Caco-2 (cell line): ENCODE data around the gene CCDC201. TPM values are rescaled to one million over a fixed set of nuclear protein-coding genes. Genes with fewer than 3 reads are reported as not detected.

Experiments used
- BruUV-seq: library from RNA; stranded (reverse); fragments of 400-500 nt; replicated peaks from 2 replicates; lab custom pipeline; 2021; lab: Mats Ljungman, UMichigan
- CTCF ChIA-PET: fragments of 300-600 bp; sonication (Branson Sonifier 250); formaldehyde crosslinking; loops from one replicate; lab custom pipeline; 2022; ENCODE audit warnings: antibody characterized with exemption; lab: Charles Lee
- POLR2A ChIA-PET: fragments of 300-600 bp; sonication (Branson Sonifier 250); formaldehyde crosslinking; loops from one replicate; lab custom pipeline; 2022; ENCODE audit warnings: antibody characterized with exemption; lab: Charles Lee
- DNase-seq, 2 experiments: peaks; one replicate each; pipeline versions ENCODE4 v3.0.0 to v3.0.0-alpha.2; 2020 to 2022
- H3K27me3 ChIP-seq: replicated peaks from 2 replicates; pipeline ENCODE4 v1.6.0; 2011; ENCODE audit warnings: low read length; ENCODE audit not compliant: control insufficient read depth, insufficient read depth
- H3K36me3 ChIP-seq: 2 replicates; pipeline ENCODE4 v1.5.1; 2011; ENCODE audit warnings: low read length; ENCODE audit not compliant: control insufficient read depth, insufficient read depth
- H3K4me1 ChIP-seq: fragments of 250-450 bp; sonication (Bioruptor Pico); 2 replicates; pipeline ENCODE4 v1.5.1; 2020; ENCODE audit warnings: mild to moderate bottlenecking
- H3K4me3 ChIP-seq: 2 replicates; pipeline ENCODE4 v1.5.1; 2011; ENCODE audit warnings: low read depth, mild to moderate bottlenecking, control low read depth, low read length
- H3K9me3 ChIP-seq: fragments of 250-450 bp; sonication (Bioruptor Pico); 2 replicates; pipeline ENCODE4 v1.5.1; 2020; ENCODE audit warnings: mild to moderate bottlenecking, moderate library complexity
- H3K27ac Mint-ChIP-seq: one replicate; pipeline ENCODE4 v1.8.0; 2022; ENCODE audit warnings: mixed read lengths; ENCODE audit not compliant: unreplicated experiment
- H3K27me3 Mint-ChIP-seq: one replicate; pipeline ENCODE4 v1.8.0; 2022; ENCODE audit warnings: mixed read lengths; ENCODE audit not compliant: insufficient read depth, unreplicated experiment
- H3K36me3 Mint-ChIP-seq: one replicate; pipeline ENCODE4 v1.8.0; 2022; ENCODE audit warnings: mild to moderate bottlenecking, mixed read lengths; ENCODE audit not compliant: insufficient read depth, unreplicated experiment
- H3K4me1 Mint-ChIP-seq: one replicate; pipeline ENCODE4 v1.8.0; 2022; ENCODE audit warnings: low read depth, mixed read lengths; ENCODE audit not compliant: unreplicated experiment
- H3K4me3 Mint-ChIP-seq: one replicate; pipeline ENCODE4 v1.8.0; 2022; ENCODE audit warnings: mild to moderate bottlenecking, moderate library complexity, mixed read lengths; ENCODE audit not compliant: unreplicated experiment
- H3K9me3 Mint-ChIP-seq: one replicate; pipeline ENCODE4 v1.8.0; 2022; ENCODE audit warnings: mixed read lengths; ENCODE audit not compliant: unreplicated experiment
- CTCF ChIP-seq, 2 experiments: fragments of 200-600 bp in 1 of 2; IDR thresholded peaks; 1 replicate in 1 of 2; 2 replicates in 1 of 2; pipeline versions ENCODE4 v1.5.1 to v1.8.0; 2011 to 2022; ENCODE audit warnings: antibody characterized with exemption in 1 of 2, control low read depth in 1 of 2, inconsistent platforms in 1 of 2, low read depth in 1 of 2, low read length in 1 of 2, mild to moderate bottlenecking in 1 of 2, moderate library complexity in 1 of 2; ENCODE audit not compliant: insufficient read depth in 1 of 2, severe bottlenecking in 1 of 2, unreplicated experiment in 1 of 2
- intact Hi-C: fragments of 100-400 bp; cut with micrococcal nuclease; formaldehyde crosslinking; loops from one replicate; pipeline ENCODE4 v1.10.0; 2022; ENCODE audit not compliant: unreplicated experiment
- total RNA-seq: library from RNA; stranded (reverse); gene quantifications from 2 replicates; pipeline ENCODE4 v1.2.3, GENCODE V29; 2022

CCDC201 gene
- total RNA-seq, 1 experiment from 2014 or later, result not detected

GRCh38 chr7:45873355-45873754 lies 473 bp upstream of the CCDC201 start:
- Histone ChIP-seq H3K9me3 (no peaks in the 10 kb centered on the region), H3K36me3 (no peaks in the 10 kb centered on the region), H3K4me3 (no peak overlapping the region), H3K27me3 (no peaks in the 10 kb centered on the region), H3K4me1 (no peaks in the 10 kb centered on the region)
- H3K4me1 Mint-ChIP-seq, result no peaks in the 10 kb centered on the region
- no TSS peak for BruUV-seq
- H3K27ac Mint-ChIP-seq, result no peak overlapping the region
- no peak for TF ChIP-seq CTCF (IDR thresholded peaks at IDR 0.05; ENCODE audit: insufficient read depth in 1 of 2, low read depth in 1 of 2, low read length in 1 of 2, severe bottlenecking in 1 of 2, unreplicated experiment in 1 of 2)
- no peaks in the 10 kb centered on the region for H3K9me3 Mint-ChIP-seq
- CTCF ChIA-PET, result no interaction called here
- POLR2A ChIA-PET, result no interaction called here
- no peak for DNase-seq
- no peak overlapping the region for H3K4me3 Mint-ChIP-seq
- H3K27me3 Mint-ChIP-seq, result peaks cover 6% of the 10 kb centered on the region
- intact Hi-C loops, result loop anchor here (2.0 kb wide), 1 partner anchor 479 kb away; no protein-coding TSS in a partner anchor
- no peaks in the 10 kb centered on the region for H3K36me3 Mint-ChIP-seq

- Mint-ChIP-seq H3K4me1 (no peaks in the 10 kb centered on the region), H3K4me3 (no peak overlapping the region), H3K9me3 (no peaks in the 10 kb centered on the region), H3K36me3 (no peaks in the 10 kb centered on the region), H3K27ac (no peak overlapping the region), H3K27me3 (peaks cover 6% of the 10 kb centered on the region)
- TF ChIP-seq CTCF (IDR thresholded peaks at IDR 0.05; ENCODE audit: insufficient read depth in 1 of 2, low read depth in 1 of 2, low read length in 1 of 2, severe bottlenecking in 1 of 2, unreplicated experiment in 1 of 2), result peak; percentile 41 to 72
- Histone ChIP-seq H3K4me1 (no peaks in the 10 kb centered on the region), H3K4me3 (no peak overlapping the region), H3K36me3 (no peaks in the 10 kb centered on the region), H3K9me3 (no peaks in the 10 kb centered on the region), H3K27me3 (no peaks in the 10 kb centered on the region)
- peak in 1 of 2 experiments; percentile 34 for DNase-seq
- intact Hi-C loops, result loop anchor here (2.0 kb wide), 1 partner anchor 480 kb away; no protein-coding TSS in a partner anchor
- POLR2A ChIA-PET, result no interaction called here
- CTCF ChIA-PET, result interaction anchor here (0.7 kb wide), 1 partner anchor 386 kb away, joined by 3 read pairs; no protein-coding TSS in a partner anchor
- BruUV-seq, result no TSS peak
These were observed 507 bp downstream of the CCDC201 start for GRCh38 chr7:45872116-45873034.

- H3K27ac Mint-ChIP-seq, result no peak overlapping the region
- H3K9me3 Mint-ChIP-seq, result no peaks in the 10 kb centered on the region
- no TSS peak for BruUV-seq
- no peak for TF ChIP-seq CTCF (IDR thresholded peaks at IDR 0.05; ENCODE audit: insufficient read depth in 1 of 2, low read depth in 1 of 2, low read length in 1 of 2, severe bottlenecking in 1 of 2, unreplicated experiment in 1 of 2)
- no peaks in the 10 kb centered on the region for H3K9me3 ChIP-seq
- no peak overlapping the region for H3K4me3 ChIP-seq
- intact Hi-C loops, result no loop called here
- H3K27me3 ChIP-seq, result no peaks in the 10 kb centered on the region; the same call in 1 of the 2 replicates
- POLR2A ChIA-PET, result no interaction called here
- H3K36me3 ChIP-seq, result no peaks in the 10 kb centered on the region
- H3K4me3 Mint-ChIP-seq, result no peak overlapping the region
- CTCF ChIA-PET, result no interaction called here
- no peaks in the 10 kb centered on the region for H3K36me3 Mint-ChIP-seq
- H3K4me1 ChIP-seq, result no peaks in the 10 kb centered on the region
- H3K27me3 Mint-ChIP-seq, result peaks cover 7% of the 10 kb centered on the region
- no peak for DNase-seq
- H3K4me1 Mint-ChIP-seq, result no peaks in the 10 kb centered on the region
These were observed 3.5 kb downstream of the CCDC201 start for GRCh38 chr7:45869426-45869825.
